Neuronal stem cell (in vitro differentiated cells): Measurements from ENCODE around the gene DDOST.
"Not testable (repeated sequence)": the region's sequence is repeated elsewhere in the genome, so short reads cannot be mapped to it uniquely, and the experiment has no call there.

ENCODE experiments used
- DNase-seq: peaks from one replicate; pipeline ENCODE4 v3.0.0-alpha.2; 2013; ENCODE audit warnings: low spot score
- H2AFZ ChIP-seq: one replicate; pipeline ENCODE4 v1.6.1; 2013; ENCODE audit warnings: mild to moderate bottlenecking, low read length, inconsistent platforms
- H2AK5ac ChIP-seq: 2 replicates; pipeline ENCODE4 v1.6.1; 2013; ENCODE audit warnings: low read depth, mild to moderate bottlenecking, inconsistent platforms, low read length, moderate library complexity, mixed read lengths
- H2BK120ac ChIP-seq: 2 replicates; pipeline ENCODE4 v1.6.1; 2013; ENCODE audit warnings: low read depth, mild to moderate bottlenecking, inconsistent platforms, low read length, moderate library complexity, mixed read lengths
- H2BK12ac ChIP-seq: one replicate; pipeline ENCODE4 v1.6.1; 2013; ENCODE audit warnings: low read length, inconsistent platforms
- H2BK15ac ChIP-seq: 2 replicates; pipeline ENCODE4 v1.6.1; 2013; ENCODE audit warnings: mild to moderate bottlenecking, low read length, inconsistent platforms, mixed read lengths
- H2BK5ac ChIP-seq: one replicate; pipeline ENCODE4 v1.6.1; 2013; ENCODE audit warnings: inconsistent platforms, mild to moderate bottlenecking, low read length, moderate library complexity
- H3K14ac ChIP-seq: one replicate; pipeline ENCODE4 v1.6.1; 2013; ENCODE audit warnings: low read length, inconsistent platforms
- H3K18ac ChIP-seq: 2 replicates; pipeline ENCODE4 v1.6.1; 2013; ENCODE audit warnings: low read length, inconsistent platforms
- H3K23ac ChIP-seq: 2 replicates; pipeline ENCODE4 v1.6.1; 2013; ENCODE audit warnings: low read depth, mild to moderate bottlenecking, mixed read lengths, low read length, inconsistent platforms; ENCODE audit not compliant: poor library complexity
- H3K27ac ChIP-seq: replicated peaks from 3 replicates; pipeline ENCODE4 v1.5.1; 2013; ENCODE audit warnings: low read length, inconsistent platforms
- H3K27me3 ChIP-seq, 3 experiments: 2 replicates each; pipeline ENCODE4 v1.6.1; 2013; ENCODE audit warnings: low read length in 3 of 3, mild to moderate bottlenecking in 2 of 3, inconsistent platforms in 1 of 3, low read depth in 1 of 3, mixed read lengths in 1 of 3, moderate library complexity in 1 of 3; ENCODE audit not compliant: control insufficient read depth in 3 of 3, insufficient read depth in 3 of 3
- H3K36me3 ChIP-seq, 2 donors: replicated peaks in 1 of 2; 2 replicates each; pipeline ENCODE4 v1.6.1; 2013; ENCODE audit warnings: low read length in 2 of 2; ENCODE audit not compliant: control insufficient read depth in 2 of 2, insufficient read depth in 2 of 2
- H3K4ac ChIP-seq: 2 replicates; pipeline ENCODE4 v1.6.1; 2013; ENCODE audit warnings: inconsistent platforms, mild to moderate bottlenecking, low read length, moderate library complexity
- H3K4me1 ChIP-seq, 2 donors: 1 replicate in 1 of 2; 2 replicates in 1 of 2; pipeline ENCODE4 v1.6.1; 2013; ENCODE audit warnings: low read length in 2 of 2, low read depth in 1 of 2; ENCODE audit not compliant: control insufficient read depth in 2 of 2, insufficient read depth in 1 of 2
- H3K4me2 ChIP-seq: one replicate; pipeline ENCODE4 v1.6.1; 2013; ENCODE audit warnings: mild to moderate bottlenecking, low read length, inconsistent platforms; ENCODE audit not compliant: insufficient read depth, poor library complexity, severe bottlenecking
- H3K4me3 ChIP-seq, 2 donors: 2 replicates each; pipeline ENCODE4 v1.5.1; 2013; ENCODE audit warnings: low read length in 2 of 2, mild to moderate bottlenecking in 2 of 2, inconsistent platforms in 1 of 2, moderate library complexity in 1 of 2
- H3K79me1 ChIP-seq: one replicate; pipeline ENCODE4 v1.6.1; 2013; ENCODE audit warnings: low read depth, mild to moderate bottlenecking, inconsistent platforms, low read length, moderate library complexity
- H3K9ac ChIP-seq: one replicate; pipeline ENCODE4 v1.6.1; 2013; ENCODE audit warnings: mild to moderate bottlenecking, low read depth, low read length, inconsistent platforms; ENCODE audit not compliant: poor library complexity
- H3K9me3 ChIP-seq, 2 donors: replicated peaks in 1 of 2; 2 replicates each; pipeline versions ENCODE3 to v1.6.1; 2013; ENCODE audit warnings: low read length in 2 of 2, mild to moderate bottlenecking in 2 of 2, inconsistent platforms in 1 of 2, low read depth in 1 of 2, mixed read lengths in 1 of 2, moderate library complexity in 1 of 2; ENCODE audit not compliant: control insufficient read depth in 2 of 2, insufficient read depth in 1 of 2
- H4K8ac ChIP-seq: one replicate; pipeline ENCODE4 v1.6.1; 2013; ENCODE audit warnings: low read depth, mild to moderate bottlenecking, inconsistent platforms, low read length, moderate library complexity
- H4K91ac ChIP-seq: one replicate; pipeline ENCODE4 v1.6.1; 2013; ENCODE audit warnings: low read length, low read depth, mild to moderate bottlenecking, inconsistent platforms; ENCODE audit not compliant: poor library complexity
- WGBS, 2 donors: extraction: QIAGEN DNeasy Blood & Tissue Kit; methylation state at CpG; one replicate each; pipeline ENCODE4 v1.1.7; 2013; ENCODE audit warnings: missing lambda C conversion rate in 2 of 2, mixed read lengths in 1 of 2; ENCODE audit not compliant: insufficient read length in 2 of 2, insufficient replicate concordance in 1 of 2; ENCODE audit errors: extremely low coverage in 2 of 2; 5-methylcytosine and 5-hydroxymethylcytosine counted together

DDOST gene

DNA sequence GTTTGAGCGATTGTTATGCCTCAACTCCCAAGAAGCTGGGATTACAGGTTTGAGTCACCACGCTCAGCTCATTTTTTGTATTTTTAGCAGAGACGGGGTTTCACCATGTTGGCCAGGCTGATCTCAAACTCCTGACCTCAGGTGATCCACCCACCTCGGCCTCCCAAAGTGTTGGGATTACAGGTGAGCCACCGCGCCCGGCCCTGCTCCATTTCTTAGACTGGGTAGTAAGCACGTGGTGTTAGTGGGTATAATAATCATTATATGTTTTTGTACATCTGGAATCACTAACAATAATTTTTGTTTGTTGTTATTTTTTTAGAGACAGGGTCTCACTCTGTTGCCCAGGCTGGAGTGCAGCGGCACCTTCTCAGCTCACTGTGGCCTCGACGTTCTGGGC, 12.5 kb upstream of the DDOST start:
- H3K27ac ChIP-seq, H3K4ac ChIP-seq, H3K14ac ChIP-seq, H3K27me3 ChIP-seq, H2BK12ac ChIP-seq, H3K79me1 ChIP-seq, H2BK15ac ChIP-seq, H2BK5ac ChIP-seq, DNase-seq, H3K4me2 ChIP-seq, H2AFZ ChIP-seq, H2AK5ac ChIP-seq, H3K23ac ChIP-seq, H3K9ac ChIP-seq, H3K36me3 ChIP-seq, H4K91ac ChIP-seq, H3K18ac ChIP-seq, H3K4me3 ChIP-seq, H3K4me1 ChIP-seq, H2BK120ac ChIP-seq, H4K8ac ChIP-seq, H3K9me3 ChIP-seq: not testable (repeated sequence)
- no CpG with 5 or more reads among the region's 11 CpGs for WGBS, 2 donors

DNA sequence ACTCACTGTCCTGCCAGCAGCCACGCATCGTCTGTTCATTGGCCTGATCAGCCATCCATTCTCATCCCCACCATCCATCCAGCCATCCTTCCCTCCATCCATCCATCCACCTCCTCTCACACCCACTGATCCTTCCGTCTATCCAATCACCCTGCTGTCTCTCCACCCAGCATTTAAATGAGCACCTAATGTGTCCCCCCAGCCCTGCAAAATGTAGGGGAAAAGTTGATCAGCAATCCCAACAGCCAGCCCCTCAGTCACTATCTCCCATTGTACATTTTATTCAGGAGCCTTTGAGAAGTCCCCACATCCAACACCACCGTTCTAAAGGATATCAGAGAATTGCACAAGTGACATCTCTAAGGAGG, 11.1 kb upstream of the DDOST start:
- Histone ChIP-seq H4K8ac (no peak overlapping the region), H3K4me1 (peaks cover 0 to 5% of the 10 kb centered on the region in 2 donors), H3K14ac (no peak overlapping the region), H3K4me3 (no peak overlapping the region), H2AK5ac (no peak overlapping the region), H3K23ac (no peak overlapping the region), H3K18ac (no peak overlapping the region), H3K27ac (no peak overlapping the region), H3K4ac (no peak overlapping the region), H2AFZ (no peak overlapping the region), H2BK5ac (no peak overlapping the region), H2BK12ac (no peak overlapping the region), H4K91ac (no peak overlapping the region), H2BK15ac (no peak overlapping the region), H3K27me3 (no peaks in the 10 kb centered on the region), H3K36me3 (peaks cover 0 to 2% of the 10 kb centered on the region in 2 donors), H3K79me1 (no peaks in the 10 kb centered on the region), H3K9me3 (peaks cover 0 to 3% of the 10 kb centered on the region in 2 donors), H2BK120ac (no peak overlapping the region), H3K9ac (peak overlapping the region; percentile 45), H3K4me2 (no peak overlapping the region)
- no peak for DNase-seq
- WGBS, 2 donors, result no CpG with 5 or more reads among the region's 4 CpGs

DNA sequence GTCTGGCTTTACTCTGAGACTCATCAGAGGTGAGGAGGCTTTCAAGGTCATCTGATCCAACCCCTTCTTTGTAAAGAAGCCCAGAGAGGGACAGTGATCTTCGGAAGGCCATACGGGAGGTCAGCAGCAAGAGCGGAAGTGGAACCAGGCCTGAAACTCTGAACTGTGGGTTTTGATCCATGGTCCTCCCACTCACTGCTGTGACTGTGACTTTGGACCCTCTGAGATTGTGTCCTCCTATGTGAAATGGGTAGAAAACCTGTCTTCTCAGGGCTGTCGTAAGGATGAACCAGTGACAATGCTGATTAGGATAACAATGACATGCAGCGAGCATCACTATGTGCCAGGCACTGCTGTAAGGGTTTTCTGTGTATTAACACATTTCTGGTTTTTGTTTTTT, 9.8 kb upstream of the DDOST start:
- Histone ChIP-seq H2AFZ (peak overlapping the region; percentile 81), H3K36me3 (peaks cover 0 to 2% of the 10 kb centered on the region in 2 donors), H2BK120ac (no peak overlapping the region), H3K4me2 (no peak overlapping the region), H4K91ac (no peak overlapping the region), H3K4ac (no peak overlapping the region), H2AK5ac (no peak overlapping the region), H3K79me1 (no peaks in the 10 kb centered on the region), H3K14ac (no peak overlapping the region), H3K9me3 (peaks cover 0 to 3% of the 10 kb centered on the region in 2 donors), H3K27ac (no peak overlapping the region), H2BK15ac (no peak overlapping the region), H3K18ac (no peak overlapping the region), H2BK5ac (no peak overlapping the region), H4K8ac (no peak overlapping the region), H3K27me3 (no peaks in the 10 kb centered on the region), H3K4me1 (peaks cover 0 to 5% of the 10 kb centered on the region in 2 donors), H3K9ac (no peak overlapping the region), H2BK12ac (no peak overlapping the region), H3K23ac (no peak overlapping the region), H3K4me3 (no peak overlapping the region)
- WGBS, 2 donors, result no CpG with 5 or more reads among the region's 5 CpGs
- no peak for DNase-seq

DNA sequence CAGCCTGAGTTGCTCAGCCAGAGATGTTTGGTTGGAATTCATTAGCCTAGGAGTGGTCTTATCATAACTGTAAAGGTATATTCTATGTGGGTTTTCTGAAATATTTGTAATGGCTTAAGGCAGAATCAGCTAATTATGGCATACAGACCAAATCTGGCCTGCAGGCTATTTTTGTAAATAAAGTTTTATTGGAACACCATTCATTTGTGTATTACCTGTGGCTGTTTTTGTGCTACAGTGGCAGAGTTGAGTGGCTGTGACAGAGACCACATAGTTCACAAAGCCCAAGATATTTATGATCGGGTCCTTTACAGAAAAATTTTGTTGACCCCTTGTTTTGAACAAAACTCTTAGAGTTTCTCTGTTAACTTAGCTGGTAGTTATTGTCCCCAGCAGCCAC, 7.4 kb upstream of the DDOST start:
- Histone ChIP-seq H3K9me3 (peaks cover 0 to 3% of the 10 kb centered on the region in 2 donors), H4K8ac (no peak overlapping the region), H3K4ac (no peak overlapping the region), H3K27ac (no peak overlapping the region), H3K4me1 (peaks cover 0 to 5% of the 10 kb centered on the region in 2 donors), H2BK12ac (no peak overlapping the region), H3K23ac (no peak overlapping the region), H2AK5ac (no peak overlapping the region), H2BK120ac (no peak overlapping the region), H3K9ac (no peak overlapping the region), H3K4me2 (no peak overlapping the region), H2BK5ac (no peak overlapping the region), H2BK15ac (no peak overlapping the region), H3K18ac (no peak overlapping the region), H2AFZ (no peak overlapping the region), H3K27me3 (no peaks in the 10 kb centered on the region), H4K91ac (no peak overlapping the region), H3K79me1 (no peaks in the 10 kb centered on the region), H3K14ac (no peak overlapping the region), H3K4me3 (no peak overlapping the region), H3K36me3 (peaks cover 0 to 2% of the 10 kb centered on the region in 2 donors)
- no CpG with 5 or more reads among the region's 1 CpG for WGBS, 2 donors
- DNase-seq, result no peak
